Activated T-cell treated with anti-CD3 and anti-CD28 coated beads for 1 hour (primary cell): Measurements from ENCODE around the gene HPCA.

Source experiments
- DNase-seq: peaks from one replicate; pipeline ENCODE4 v3.0.0-alpha.2; 2020; ENCODE audit warnings: low read depth

Gene HPCA

GRCh38 chr1:32871364-32872191 is 14.7 kb upstream of the HPCA start:
- no peak for DNase-seq

DNA sequence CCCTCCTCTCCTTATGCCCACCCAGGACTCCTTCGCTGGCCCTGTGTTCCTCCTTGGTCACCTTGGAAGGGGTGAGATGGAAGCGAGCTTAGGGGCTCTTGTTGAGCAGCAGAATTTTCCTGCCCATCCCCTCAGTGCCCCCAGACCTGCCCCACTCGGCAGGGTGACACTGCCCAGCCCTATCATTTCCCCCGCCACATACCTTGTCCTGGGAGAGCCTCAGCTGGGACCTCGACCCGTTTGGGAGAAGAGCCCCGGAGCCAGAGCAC is 14.2 kb upstream of the HPCA start:
- no peak for DNase-seq

GRCh38 chr1:32873484-32873883 is 12.8 kb upstream of the HPCA start:
- DNase-seq = no peak

DNA sequence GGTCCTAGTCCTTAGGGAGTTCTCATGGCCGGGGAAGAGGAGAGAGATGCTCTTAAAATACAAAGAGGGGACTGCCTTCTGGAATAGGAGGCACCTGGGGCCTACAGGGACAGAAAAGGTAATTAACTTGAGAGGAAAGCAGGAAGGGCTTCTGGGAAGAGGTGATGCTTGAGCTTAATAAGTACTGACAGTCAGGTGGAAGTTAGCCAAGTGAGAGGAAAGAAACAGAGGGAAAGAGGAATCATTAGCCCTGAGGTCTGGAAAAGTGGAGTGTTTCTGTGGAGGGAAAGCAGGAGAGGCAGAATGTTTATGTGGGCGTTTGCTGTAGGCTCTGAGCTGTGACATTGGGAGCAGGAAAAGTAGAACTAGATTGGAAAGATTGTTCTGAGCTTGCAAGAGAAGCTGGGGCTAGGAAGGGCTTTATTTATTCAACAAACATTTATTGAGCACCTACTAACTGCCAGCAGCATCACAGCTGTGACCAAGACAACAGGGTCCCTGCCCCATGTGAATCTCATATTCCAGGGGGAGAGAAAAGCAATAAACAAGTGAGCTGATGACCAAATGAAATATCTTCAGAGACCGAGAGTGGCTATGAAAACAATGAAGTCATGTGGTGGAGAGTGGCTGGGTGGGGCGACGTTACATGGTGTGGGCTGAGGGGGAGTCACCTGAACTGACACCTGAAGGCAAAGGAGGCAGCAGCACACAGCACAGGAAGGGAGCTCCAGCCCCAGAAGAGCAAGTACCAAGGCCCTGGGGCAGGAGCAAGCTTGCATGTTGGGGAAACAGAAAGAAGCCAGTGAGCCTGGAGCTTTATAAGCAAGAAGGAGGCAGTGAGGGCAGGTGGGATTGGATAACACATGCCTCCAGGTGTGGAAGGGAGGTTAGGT is 11.2 kb upstream of the HPCA start:
- no peak for DNase-seq

- DNase-seq = no peak
Measured at GRCh38 chr1:32876341-32877210, 9.7 kb upstream of the HPCA start.

DNA sequence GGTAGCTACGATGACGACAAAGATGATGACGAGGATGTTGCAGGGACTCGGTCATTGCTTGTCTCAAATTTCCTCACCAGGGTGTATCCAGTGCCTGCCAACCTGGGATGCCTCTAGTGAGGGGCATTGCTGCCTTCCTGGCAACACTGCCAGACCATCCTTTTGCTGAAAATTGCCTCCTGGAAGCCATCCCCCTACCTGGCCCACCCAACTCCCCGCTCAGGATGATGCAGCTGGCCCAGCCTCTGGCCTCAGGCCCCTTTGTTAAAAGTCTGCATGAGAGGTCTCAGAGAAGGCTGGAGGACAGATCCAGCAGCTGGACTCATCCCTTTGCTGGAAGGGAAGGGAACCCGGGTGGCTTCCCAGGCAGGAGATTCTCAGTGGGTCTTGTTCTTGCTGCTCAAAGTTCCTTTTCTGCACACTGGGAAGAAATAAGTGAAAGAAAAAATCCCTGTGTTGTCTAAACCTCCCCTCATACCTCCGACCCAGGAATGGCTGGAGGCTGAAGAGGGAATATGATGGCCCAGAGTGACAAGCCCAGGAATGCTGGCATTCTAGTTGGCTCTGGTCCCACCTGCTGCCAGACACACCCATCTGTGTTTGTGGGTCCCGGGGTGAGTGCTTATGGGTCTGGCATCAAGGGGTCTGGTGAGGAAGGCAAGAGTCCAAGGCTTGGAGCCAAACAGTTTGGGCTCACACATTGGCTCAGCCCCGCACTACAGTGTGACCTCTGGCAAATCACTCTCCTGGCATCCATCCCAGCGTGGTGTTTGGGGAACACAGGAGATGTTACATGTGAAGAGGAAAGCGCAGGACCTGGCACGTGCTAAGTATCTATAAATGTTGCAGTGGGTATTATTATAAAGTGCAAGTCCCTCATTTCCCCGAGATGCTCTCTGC is 8.8 kb upstream of the HPCA start:
- no peak for DNase-seq

DNA sequence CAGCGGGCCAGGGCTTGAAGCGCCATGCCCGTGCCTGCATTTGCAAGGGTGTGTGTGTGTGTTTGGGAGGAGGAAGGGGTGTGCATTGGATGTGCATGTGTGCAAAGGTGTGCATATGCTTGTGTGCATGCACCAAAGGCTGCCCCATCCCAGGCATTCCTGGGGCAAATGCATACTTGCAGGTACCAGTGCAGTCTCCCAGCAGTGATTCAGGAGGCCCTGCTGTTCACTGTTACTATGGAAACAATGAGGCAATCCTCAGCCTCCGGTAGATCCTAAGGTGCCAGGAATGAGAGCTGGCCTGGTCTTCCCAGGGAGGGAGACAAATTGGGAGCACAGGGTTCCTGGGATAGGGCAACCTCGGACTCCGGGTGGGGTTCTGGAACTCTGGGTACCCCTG is 8.1 kb upstream of the HPCA start:
- DNase-seq = no peak

DNA sequence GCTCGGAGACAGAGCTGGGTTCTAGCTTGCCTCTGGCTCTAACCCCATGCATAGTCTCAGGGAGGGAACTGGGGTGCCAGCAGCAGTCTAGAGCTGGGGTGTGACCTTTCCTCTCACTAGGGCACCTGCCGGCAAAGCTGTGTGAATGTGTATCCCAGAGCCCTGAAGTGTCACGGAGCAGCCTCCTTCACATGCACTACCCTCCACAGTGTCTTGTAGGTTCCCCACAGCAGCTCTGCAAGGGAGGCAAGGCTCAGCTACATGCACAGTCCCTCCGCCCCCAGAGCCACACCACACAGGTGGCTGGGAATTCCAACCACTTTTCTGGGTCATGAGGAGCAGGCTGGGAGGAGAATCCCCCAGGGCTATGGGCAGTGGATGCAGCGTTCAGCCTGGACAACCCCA is 7.7 kb upstream of the HPCA start:
- DNase-seq = no peak

DNA sequence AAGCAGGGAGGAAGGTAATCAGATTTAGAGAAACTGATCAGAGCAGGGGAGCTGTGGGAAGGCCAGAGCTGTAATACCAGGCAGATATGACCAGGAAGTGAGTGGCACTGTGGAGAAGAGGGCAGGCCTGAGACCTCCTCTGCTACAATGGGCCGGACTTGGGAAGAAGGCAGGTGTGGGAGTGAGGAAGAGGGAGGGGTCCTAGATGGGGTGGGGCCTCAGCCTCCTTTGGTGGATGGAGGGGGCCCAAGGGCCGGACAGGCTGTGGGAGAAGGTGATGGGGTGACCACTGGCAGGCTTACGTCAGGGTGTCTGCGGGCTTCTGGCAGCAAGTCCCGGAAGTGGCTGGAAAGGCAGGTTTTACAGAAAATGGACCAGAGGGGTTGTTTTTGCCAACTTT is 5.0 kb upstream of the HPCA start:
- DNase-seq = no peak

GRCh38 chr1:32881871-32882850 is 4.1 kb upstream of the HPCA start:
- DNase-seq = no peak

DNA sequence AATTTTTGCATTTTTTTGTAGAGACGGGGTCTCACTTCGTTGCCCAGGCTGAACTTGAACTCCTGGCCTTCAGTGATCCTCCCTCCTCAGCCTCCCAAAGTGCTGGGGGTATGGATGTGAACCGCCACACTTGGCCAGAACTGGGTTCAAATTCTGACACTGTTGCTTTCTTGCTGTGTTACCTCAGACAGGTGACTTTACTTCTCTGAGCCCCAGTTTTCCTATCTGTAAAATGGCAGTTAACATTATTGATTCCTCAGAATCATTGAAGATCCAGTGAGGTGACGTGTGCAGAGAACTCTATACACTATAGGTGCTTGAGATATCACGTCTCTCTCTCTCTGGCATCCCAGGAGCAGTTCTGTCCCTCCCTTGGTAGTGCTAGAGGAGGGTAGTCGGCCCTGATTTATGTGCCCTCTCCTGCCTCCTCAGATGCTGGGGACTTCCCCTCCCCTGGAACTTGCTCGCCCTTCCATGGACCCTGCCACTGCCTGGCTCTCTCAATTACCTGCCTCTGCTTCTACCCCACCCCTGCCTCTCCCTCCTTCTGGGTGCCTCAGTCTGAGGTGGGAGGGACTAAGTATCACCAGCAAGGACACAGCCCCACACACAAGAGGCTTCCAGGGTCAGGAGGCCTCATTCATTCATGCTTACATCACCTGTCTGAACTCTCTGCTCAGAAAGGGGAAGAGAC is 2.8 kb upstream of the HPCA start:
- DNase-seq = no peak

- DNase-seq = no peak
Measured at GRCh38 chr1:32884032-32884372, 2.3 kb upstream of the HPCA start.

- DNase-seq = no peak
Measured at GRCh38 chr1:32884726-32885125, 1.6 kb upstream of the HPCA start.

DNA sequence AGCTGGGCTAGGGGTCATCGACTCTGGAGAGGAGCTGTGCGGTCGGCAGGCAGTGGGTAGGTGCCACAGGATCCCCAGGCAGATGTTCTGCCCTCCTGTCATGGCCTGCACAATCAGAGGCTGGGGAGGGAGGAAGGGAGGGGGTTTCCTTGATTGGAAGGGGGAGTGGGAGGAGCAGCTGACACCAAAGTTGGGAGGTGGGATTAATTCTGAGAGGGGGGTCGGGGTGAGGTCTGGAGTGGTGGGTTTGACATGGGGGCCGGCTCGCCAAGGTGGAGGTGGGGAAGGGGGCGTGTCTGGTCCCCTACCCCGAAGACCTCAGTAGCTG is 651 bp upstream of the HPCA start:
- DNase-seq = no peak

- DNase-seq = no peak
Measured at GRCh38 chr1:32886828-32887414, 630 bp downstream of the HPCA start.

- no peak for DNase-seq
Measured at GRCh38 chr1:32887623-32888022, 1.3 kb downstream of the HPCA start.

DNA sequence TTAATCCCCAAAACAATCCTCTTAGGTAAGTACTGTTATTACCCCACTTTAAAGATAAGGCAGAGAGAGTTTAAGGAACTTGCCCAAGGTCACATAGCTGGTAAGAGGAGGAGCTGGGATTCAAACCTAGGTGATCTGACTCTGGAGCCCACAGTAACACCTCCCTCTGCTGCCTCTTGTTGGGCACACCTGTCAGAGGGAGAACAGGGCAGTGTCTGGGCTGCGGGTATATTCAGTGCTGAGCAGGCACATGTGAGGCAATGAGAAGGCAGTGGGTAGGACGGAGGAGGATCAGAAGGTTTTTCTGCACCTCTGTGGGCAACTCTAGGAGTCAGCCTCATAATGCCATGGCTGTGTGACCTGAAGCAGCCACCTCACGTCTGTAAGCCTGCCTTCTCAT is 1.8 kb downstream of the HPCA start:
- DNase-seq = no peak

- no peak for DNase-seq
Measured at GRCh38 chr1:32888677-32889420, 2.6 kb downstream of the HPCA start.

GRCh38 chr1:32889731-32890278 is 3.5 kb downstream of the HPCA start:
- no peak for DNase-seq
